HG02588 (cell line): ENCODE data around the gene KRTAP22-1.

Experiments
- ATAC-seq: cut with Tn5 transposase; IDR thresholded peaks from one replicate; pipeline ENCODE4 v1.9.1; 2021; ENCODE audit warnings: mild to moderate bottlenecking, moderate library complexity; ENCODE audit not compliant: unreplicated experiment

The KRTAP22-1 gene

DNA sequence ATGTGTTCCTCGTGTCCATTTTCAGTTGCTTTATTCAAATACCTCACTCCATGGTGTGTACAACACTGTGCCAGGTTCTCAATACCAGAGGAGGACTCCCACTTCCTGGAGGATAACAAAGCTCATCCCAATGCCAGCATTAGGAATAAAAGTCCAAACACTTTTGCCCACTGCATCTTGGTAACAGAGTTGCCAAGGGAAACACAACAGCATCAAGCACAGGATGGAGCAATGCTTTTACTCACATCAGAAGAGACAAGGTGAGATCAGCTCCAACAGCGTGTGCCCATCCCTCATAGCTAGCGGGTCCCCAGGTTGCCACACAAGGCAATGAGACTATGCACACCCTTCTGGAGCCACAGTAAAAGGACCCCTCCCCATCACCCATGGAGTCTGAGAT is 22.5 kb downstream of the KRTAP22-1 start:
- no peak for ATAC-seq

DNA sequence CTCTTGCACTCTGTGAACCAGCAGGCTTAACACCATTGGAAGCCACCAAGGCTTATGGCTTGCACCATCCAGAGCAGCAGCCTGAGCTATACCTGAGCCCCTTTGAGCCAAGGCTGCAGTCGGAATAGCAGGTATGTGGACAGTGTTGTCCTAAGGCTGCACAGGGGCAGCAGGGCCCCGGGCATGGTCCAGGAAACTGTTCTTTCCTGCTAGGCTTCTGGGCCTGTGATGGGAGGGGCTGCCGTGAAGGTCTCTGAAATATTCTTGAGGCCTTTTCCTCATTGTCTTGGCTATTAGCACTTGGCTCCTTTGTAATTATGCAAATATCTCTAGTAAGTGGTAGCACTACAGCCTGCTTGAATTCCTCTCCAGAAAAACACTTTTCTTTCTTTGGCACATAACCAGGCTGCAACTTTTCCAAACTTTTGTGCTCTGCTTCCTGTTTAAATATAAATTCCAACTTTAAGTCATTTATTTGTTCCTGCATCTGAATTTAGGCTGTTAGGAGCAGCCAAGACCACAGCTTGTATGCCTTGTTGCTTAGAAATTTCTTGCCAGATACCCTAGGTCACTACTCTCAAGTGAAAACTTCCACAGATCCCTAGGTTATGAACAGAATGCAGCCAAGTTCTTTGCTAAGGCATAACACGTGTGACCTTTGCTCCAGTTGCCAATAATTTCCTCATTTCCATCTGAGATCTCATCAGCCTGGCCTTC is 24.7 kb downstream of the KRTAP22-1 start:
- no peak for ATAC-seq

GRCh38 chr21:30628109-30628508 is 27.2 kb downstream of the KRTAP22-1 start:
- ATAC-seq = no peak

- no peak for ATAC-seq
These were observed 28.3 kb downstream of the KRTAP22-1 start for GRCh38 chr21:30629200-30629599.

- no peak for ATAC-seq
These were observed 34.0 kb downstream of the KRTAP22-1 start, which contains the start of gene KRTAP20-2 for GRCh38 chr21:30634906-30635305. Gene KRTAP20-2, plus strand, starts transcription at chr21:30635206. Its CDS starts 58 bp downstream, at chr21:30635264.

DNA sequence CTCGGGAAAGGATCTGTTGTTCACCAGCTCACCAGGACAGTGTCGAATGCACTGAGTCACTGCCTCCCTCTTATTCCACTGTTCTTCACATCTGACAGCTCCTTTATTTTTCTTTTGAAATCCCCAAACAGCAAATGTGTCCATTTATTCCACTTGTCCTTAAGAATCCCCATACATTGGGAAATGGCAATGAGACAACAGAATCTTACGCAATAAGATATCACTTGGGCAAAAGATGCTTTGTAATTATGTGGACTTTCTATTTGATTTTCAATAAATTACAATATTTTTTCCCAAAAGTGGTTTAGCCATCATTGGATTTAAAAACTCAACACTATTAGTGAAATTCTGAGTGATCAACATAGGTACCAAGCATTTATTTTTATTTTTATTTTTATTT is 37.8 kb downstream of the KRTAP22-1 start:
- no peak for ATAC-seq

- ATAC-seq = no peak
These were observed 41.7 kb downstream of the KRTAP22-1 start, which contains the start of gene KRTAP20-3 for GRCh38 chr21:30642564-30642963. Gene KRTAP20-3, plus strand, starts transcription at chr21:30642864.

- no peak for ATAC-seq
These were observed 46.1 kb downstream of the KRTAP22-1 start for GRCh38 chr21:30646904-30647414.
